Tibial nerve (tissue), 4 donors: ENCODE data around the gene ADAMTS9.

Experiments
- EP300 ChIP-seq, 2 donors: sonication (generic); formaldehyde crosslinking; IDR thresholded peaks; one replicate each; pipeline ENCODE4 v1.6.1; 2017; ENCODE audit warnings: antibody characterized with exemption in 2 of 2, mild to moderate bottlenecking in 1 of 2
- POLR2A ChIP-seq, 2 donors: fragments of 450-650 bp; IDR thresholded peaks; one replicate each; pipeline ENCODE4 v1.6.1; 2017; ENCODE audit warnings: antibody characterized with exemption in 2 of 2, mild to moderate bottlenecking in 2 of 2, moderate library complexity in 2 of 2
- TF ChIP-seq, protein P1 (sequence below), 5 experiments: fragments of 200-600 bp in 3 of 5; fragments of 450-650 bp in 2 of 5; sonication (generic) in 3 of 5; IDR thresholded peaks; one replicate each; pipeline ENCODE4 v1.5.1; 2016 to 2019; ENCODE audit warnings: antibody characterized with exemption in 5 of 5, mild to moderate bottlenecking in 3 of 5, moderate library complexity in 2 of 5

- TF ChIP-seq, protein P1, sequence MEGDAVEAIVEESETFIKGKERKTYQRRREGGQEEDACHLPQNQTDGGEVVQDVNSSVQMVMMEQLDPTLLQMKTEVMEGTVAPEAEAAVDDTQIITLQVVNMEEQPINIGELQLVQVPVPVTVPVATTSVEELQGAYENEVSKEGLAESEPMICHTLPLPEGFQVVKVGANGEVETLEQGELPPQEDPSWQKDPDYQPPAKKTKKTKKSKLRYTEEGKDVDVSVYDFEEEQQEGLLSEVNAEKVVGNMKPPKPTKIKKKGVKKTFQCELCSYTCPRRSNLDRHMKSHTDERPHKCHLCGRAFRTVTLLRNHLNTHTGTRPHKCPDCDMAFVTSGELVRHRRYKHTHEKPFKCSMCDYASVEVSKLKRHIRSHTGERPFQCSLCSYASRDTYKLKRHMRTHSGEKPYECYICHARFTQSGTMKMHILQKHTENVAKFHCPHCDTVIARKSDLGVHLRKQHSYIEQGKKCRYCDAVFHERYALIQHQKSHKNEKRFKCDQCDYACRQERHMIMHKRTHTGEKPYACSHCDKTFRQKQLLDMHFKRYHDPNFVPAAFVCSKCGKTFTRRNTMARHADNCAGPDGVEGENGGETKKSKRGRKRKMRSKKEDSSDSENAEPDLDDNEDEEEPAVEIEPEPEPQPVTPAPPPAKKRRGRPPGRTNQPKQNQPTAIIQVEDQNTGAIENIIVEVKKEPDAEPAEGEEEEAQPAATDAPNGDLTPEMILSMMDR (IDR thresholded peaks at IDR 0.05), result no peak
- TF ChIP-seq EP300 (IDR thresholded peaks at IDR 0.05), result no peak
- no peak for TF ChIP-seq POLR2A (IDR thresholded peaks at IDR 0.05)
Observed at GRCh38 chr3:64489361-64490044, 198.3 kb downstream of the ADAMTS9 start.
